CD14-positive monocyte (primary cell): Measurements from ENCODE around the gene LRRC8C. TPM values are rescaled to one million over a fixed set of nuclear protein-coding genes. Genes with fewer than 3 reads are reported as not detected.
A peak's percentile ranks its signal among the peaks of the same experiment; 100 is the strongest.

Experiments used
- DNase-seq, 3 donors: peaks; one replicate each; pipeline ENCODE4 v3.0.0-alpha.2; 2011 to 2022
- H2AFZ ChIP-seq: 2 replicates; pipeline ENCODE4 v1.6.0; 2012; ENCODE audit warnings: mild to moderate bottlenecking, low read depth, low read length, inconsistent platforms; ENCODE audit not compliant: insufficient read depth, poor library complexity, severe bottlenecking
- H3K27ac ChIP-seq, 2 donors: 1 replicate in 1 of 2; 2 replicates in 1 of 2; pipeline ENCODE4 v1.5.1; 2012 to 2013; ENCODE audit warnings: low read length in 2 of 2, control low read depth in 1 of 2, inconsistent platforms in 1 of 2, low read depth in 1 of 2, mild to moderate bottlenecking in 1 of 2
- H3K27me3 ChIP-seq, 2 donors: one replicate each; pipeline versions ENCODE4 v1.6.0 to v1.6.1; 2011 to 2013; ENCODE audit warnings: low read length in 2 of 2; ENCODE audit not compliant: control insufficient read depth in 2 of 2, insufficient read depth in 2 of 2
- H3K36me3 ChIP-seq, 2 donors: replicated peaks in 1 of 2; 1 replicate in 1 of 2; 2 replicates in 1 of 2; pipeline versions ENCODE4 v1.5.1 to v1.6.1; 2012 to 2013; ENCODE audit warnings: low read length in 2 of 2, control low read depth in 1 of 2, inconsistent platforms in 1 of 2, mild to moderate bottlenecking in 1 of 2; ENCODE audit not compliant: insufficient read depth in 2 of 2, control insufficient read depth in 1 of 2
- H3K4me1 ChIP-seq, 2 donors: 1 replicate in 1 of 2; 2 replicates in 1 of 2; pipeline versions ENCODE4 v1.5.1 to v1.6.1; 2012 to 2013; ENCODE audit warnings: low read length in 2 of 2, control low read depth in 1 of 2, inconsistent platforms in 1 of 2, mild to moderate bottlenecking in 1 of 2, moderate library complexity in 1 of 2; ENCODE audit not compliant: insufficient read depth in 2 of 2, control insufficient read depth in 1 of 2
- H3K4me2 ChIP-seq: replicated peaks from 2 replicates; pipeline ENCODE3; 2012; ENCODE audit warnings: low read length, moderate library complexity, mild to moderate bottlenecking; ENCODE audit not compliant: poor library complexity, severe bottlenecking; ENCODE audit errors: extremely low read depth
- H3K4me3 ChIP-seq, 3 experiments: fragments of 200-600 bp in 1 of 3; sonication (generic) in 1 of 3; replicated peaks in 1 of 3; 1 replicate in 2 of 3; 2 replicates in 1 of 3; pipeline ENCODE4 v1.5.1; 2011 to 2013; ENCODE audit warnings: low read length in 3 of 3, mild to moderate bottlenecking in 3 of 3, control low read depth in 2 of 3, low read depth in 2 of 3, inconsistent platforms in 1 of 3, moderate library complexity in 1 of 3
- H3K79me2 ChIP-seq: 2 replicates; pipeline ENCODE4 v1.6.0; 2012; ENCODE audit warnings: mild to moderate bottlenecking, control low read depth, inconsistent platforms, low read length, moderate library complexity; ENCODE audit not compliant: insufficient read depth
- H3K9ac ChIP-seq: 2 replicates; pipeline ENCODE4 v1.6.0; 2017; ENCODE audit warnings: low read length, mild to moderate bottlenecking; ENCODE audit not compliant: insufficient read depth, poor library complexity, severe bottlenecking
- H3K9me3 ChIP-seq, 2 donors: replicated peaks in 1 of 2; 1 replicate in 1 of 2; 2 replicates in 1 of 2; pipeline versions ENCODE4 v1.5.1 to v1.6.1; 2012 to 2013; ENCODE audit warnings: low read length in 2 of 2, control low read depth in 1 of 2; ENCODE audit not compliant: control insufficient read depth in 1 of 2, insufficient read depth in 1 of 2
- H4K20me1 ChIP-seq: 2 replicates; pipeline ENCODE4 v1.6.0; 2012; ENCODE audit warnings: mild to moderate bottlenecking, low read length, control low read depth, moderate library complexity; ENCODE audit not compliant: insufficient read depth
- H3K27ac Mint-ChIP-seq, 7 donors: one replicate each; pipeline ENCODE4 v1.8.0; 2020; ENCODE audit warnings: mild to moderate bottlenecking in 7 of 7, mixed read lengths in 7 of 7, moderate library complexity in 6 of 7, inconsistent platforms in 2 of 7
- H3K27me3 Mint-ChIP-seq, 3 donors: one replicate each; pipeline ENCODE4 v1.8.0; 2021 to 2022; ENCODE audit warnings: low read depth in 3 of 3, mild to moderate bottlenecking in 3 of 3, mixed read lengths in 3 of 3, moderate library complexity in 3 of 3, inconsistent platforms in 1 of 3
- H3K36me3 Mint-ChIP-seq, 2 donors: one replicate each; pipeline ENCODE4 v1.8.0; 2020; ENCODE audit warnings: mixed read lengths in 2 of 2, inconsistent platforms in 1 of 2, mild to moderate bottlenecking in 1 of 2
- H3K4me1 Mint-ChIP-seq: one replicate; pipeline ENCODE4 v1.8.0; 2020; ENCODE audit warnings: mild to moderate bottlenecking, mixed read lengths
- H3K4me3 Mint-ChIP-seq, 2 donors: one replicate each; pipeline ENCODE4 v1.8.0; 2020; ENCODE audit warnings: mild to moderate bottlenecking in 2 of 2, mixed read lengths in 2 of 2, moderate library complexity in 1 of 2
- H3K9me3 Mint-ChIP-seq, 7 donors: one replicate each; pipeline ENCODE4 v1.8.0; 2020 to 2022; ENCODE audit warnings: mixed read lengths in 7 of 7, mild to moderate bottlenecking in 6 of 7, moderate library complexity in 6 of 7, inconsistent platforms in 2 of 7
- CTCF ChIP-seq: fragments of 200-600 bp; IDR thresholded peaks from one replicate; pipeline ENCODE4 v1.8.0; 2022; ENCODE audit warnings: antibody characterized with exemption, mild to moderate bottlenecking
- WGBS: methylation state at CpG from one replicate; pipeline ENCODE4 v1.1.5; 2013; ENCODE audit warnings: missing lambda C conversion rate; ENCODE audit not compliant: insufficient coverage; 5-methylcytosine and 5-hydroxymethylcytosine counted together
- intact Hi-C, 2 donors: fragments of 100-400 bp; cut with micrococcal nuclease; formaldehyde crosslinking; loops; one replicate each; pipeline versions ENCODE4 v1.15.0 to v1.15.1; 2023
- polyA plus RNA-seq, 3 donors: library from polyadenylated mRNA; depleted of rRNA in 1 of 3; unstranded in 2 of 3; stranded (reverse) in 1 of 3; fragments of 300-500 nt in 2 of 3; fragments of >200 nt in 1 of 3; fragmentation: Illumina TruSeq in 2 of 3; gene quantifications; 1 replicate in 2 of 3; 2 replicates in 1 of 3; pipeline ENCODE4 v1.2.3, GENCODE V29; 2012 to 2021

LRRC8C gene
- polyA plus RNA-seq, 3 donors = 13.0 to 18.6 (median 16.3) TPM

GRCh38 chr1:89723144-89723543 is 90.2 kb downstream of the LRRC8C start:
- Histone ChIP-seq H3K4me1 (peaks cover 76 to 95% of the 10 kb centered on the region in 2 donors), H3K9me3 (no peaks in the 10 kb centered on the region), H3K9ac (no peak overlapping the region), H3K27me3 (no peaks in the 10 kb centered on the region), H3K4me2 (no peak overlapping the region), H4K20me1 (no peaks in the 10 kb centered on the region), H2AFZ (no peak overlapping the region), H3K4me3 (no peak overlapping the region), H3K27ac (peak overlapping the region in 1 of 2 donors; percentile 90), H3K36me3 (no peaks in the 10 kb centered on the region), H3K79me2 (peaks cover 36% of the 10 kb centered on the region)
- Mint-ChIP-seq H3K36me3 (peaks cover 1 to 3% of the 10 kb centered on the region in 2 donors), H3K9me3 (peaks cover 0 to 2% (median 0%) of the 10 kb centered on the region in 7 donors), H3K4me3 (no peak overlapping the region), H3K27me3 (peaks cover 0 to 4% (median 2%) of the 10 kb centered on the region in 3 donors), H3K27ac (peak overlapping the region; percentile 27 to 99 (median 93)), H3K4me1 (peaks cover 84% of the 10 kb centered on the region)
- intact Hi-C loops = loop anchor here in 1 of 2 donors (5.0 kb wide), 1 partner anchor 34 kb away; no protein-coding TSS in a partner anchor
- no peak for TF ChIP-seq CTCF
- no CpG with 5 or more reads among the region's 2 CpGs for WGBS
- DNase-seq = no peak

DNA sequence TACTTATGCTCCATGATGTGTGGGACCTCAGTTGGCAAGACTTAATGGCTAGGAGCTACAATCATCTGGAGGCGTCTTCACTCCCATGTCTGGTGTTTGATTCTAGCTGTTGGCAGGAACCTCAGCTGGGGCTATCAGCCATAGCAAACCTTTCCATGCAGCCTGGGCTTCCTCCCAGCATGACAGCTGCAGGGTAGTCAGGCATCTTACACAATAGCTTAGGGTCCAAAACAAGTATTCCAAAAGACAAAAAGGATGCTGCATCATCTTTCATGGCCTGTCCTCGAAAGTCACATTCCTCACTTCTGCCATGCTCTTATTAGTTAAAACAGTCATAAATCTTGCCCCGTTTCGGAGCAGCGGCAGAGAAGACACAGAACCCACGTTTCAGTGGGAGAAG is 90.9 kb downstream of the LRRC8C start:
- Histone ChIP-seq H3K4me3 (peak overlapping the region in 1 of 3 experiments; percentile 45), H3K36me3 (no peaks in the 10 kb centered on the region), H3K9me3 (no peaks in the 10 kb centered on the region), H2AFZ (no peak overlapping the region), H3K4me1 (peaks cover 77 to 95% of the 10 kb centered on the region in 2 donors), H3K9ac (peak overlapping the region; percentile 38), H4K20me1 (no peaks in the 10 kb centered on the region), H3K79me2 (peaks cover 30% of the 10 kb centered on the region), H3K4me2 (peak overlapping the region; percentile 51), H3K27ac (peak overlapping the region; percentile 67 to 90), H3K27me3 (no peaks in the 10 kb centered on the region)
- H3K27ac Mint-ChIP-seq = peak overlapping the region; percentile 91 to 99 (median 95)
- H3K27me3 Mint-ChIP-seq = peaks cover 0 to 4% (median 2%) of the 10 kb centered on the region in 3 donors
- H3K4me1 Mint-ChIP-seq = peaks cover 85% of the 10 kb centered on the region
- peaks cover 0 to 4% (median 0%) of the 10 kb centered on the region in 7 donors for H3K9me3 Mint-ChIP-seq
- intact Hi-C loops = loop anchor here (2.0 to 5.0 kb wide), 2 partner anchors 33 to 39 kb away; no protein-coding TSS in a partner anchor
- 0% methylated on average over 2 of the region's 6 CpGs for WGBS
- no peak for TF ChIP-seq CTCF
- DNase-seq = peak; percentile 49 to 83 (median 78)
- H3K4me3 Mint-ChIP-seq = peak overlapping the region in 1 of 2 donors; percentile 44
- peaks cover 1 to 3% of the 10 kb centered on the region in 2 donors for H3K36me3 Mint-ChIP-seq
